Measurements from ENCODE around the gene LZTR1. TPM values are rescaled to one million over a fixed set of nuclear protein-coding genes. Genes with fewer than 3 reads are reported as not detected.

LZTR1 gene
- total and polyA plus RNA-seq, 3 experiments from 2014 or later, result 17.1 to 78.7 (median 75.0) TPM

DNA sequence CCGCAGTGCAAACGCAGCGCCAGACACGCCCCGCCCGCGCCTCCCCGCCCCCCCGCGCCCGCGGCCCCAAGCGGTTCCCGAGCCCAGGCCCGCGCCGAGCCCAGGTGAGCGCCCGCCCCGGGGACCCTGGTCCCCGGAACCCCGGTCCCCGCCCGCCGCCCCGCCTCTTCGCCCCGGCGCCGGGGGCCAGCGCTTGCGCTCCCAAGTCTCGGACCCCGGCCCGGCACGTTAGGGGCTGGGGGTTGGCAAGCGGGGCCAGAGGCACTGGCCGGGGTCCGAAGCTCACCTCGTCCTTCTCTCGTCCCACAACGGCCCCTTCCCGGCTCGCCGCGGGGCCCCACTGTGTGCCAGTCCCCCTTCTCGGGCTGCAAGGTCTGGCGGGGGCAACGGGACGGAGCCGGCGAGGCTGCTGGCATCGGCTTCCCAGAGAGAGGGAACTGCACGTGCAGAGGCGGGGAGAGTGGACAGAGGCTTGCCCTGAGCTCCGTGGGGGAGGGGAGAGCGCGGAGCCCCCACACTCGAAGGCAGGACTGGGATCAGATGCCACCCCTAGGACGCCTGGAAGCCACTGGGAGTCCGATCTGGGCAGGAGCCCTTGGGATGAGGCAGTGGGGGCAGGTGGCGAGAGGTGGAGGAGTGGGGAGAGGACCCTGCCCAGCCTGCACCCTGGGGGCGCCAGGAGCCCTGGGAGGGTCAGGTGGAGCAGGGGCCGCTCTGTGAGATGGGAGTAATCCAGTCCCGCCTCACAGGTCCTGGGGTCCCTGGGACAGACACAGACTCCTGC is 16.8 kb upstream of the LZTR1 start:
- Histone ChIP-seq H3K9me3 (ENCODE audit: low read length) (no peaks in the 10 kb centered on the region), H3K27me3 (ENCODE audit: insufficient read depth, low read length, poor library complexity, severe bottlenecking) (peaks cover 18% of the 10 kb centered on the region), H3K27ac (ENCODE audit: low read depth, low read length) (no peak overlapping the region), H3K36me3 (ENCODE audit: insufficient read depth, low read length) (no peaks in the 10 kb centered on the region), H3K4me3 (ENCODE audit: low read length) (no peak overlapping the region), H3K4me1 (ENCODE audit: insufficient read depth, low read length) (peaks cover 10% of the 10 kb centered on the region)
- DNase-seq, result peak in 1 of 5 donors; percentile 17
- Mint-ChIP-seq H3K36me3 (no peaks in the 10 kb centered on the region), H3K9me3 (no peaks in the 10 kb centered on the region), H3K4me1 (peaks cover 7 to 22% (median 7%) of the 10 kb centered on the region in 3 donors), H3K27me3 (peaks cover 12 to 21% of the 10 kb centered on the region in 2 donors), H3K4me3 (peak overlapping the region in 5 of 7 donors; percentile 15 to 57 (median 44)), H3K27ac (no peak overlapping the region)
- CTCF ChIA-PET, result no interaction called here
- POLR2A ChIA-PET, result no interaction called here

DNA sequence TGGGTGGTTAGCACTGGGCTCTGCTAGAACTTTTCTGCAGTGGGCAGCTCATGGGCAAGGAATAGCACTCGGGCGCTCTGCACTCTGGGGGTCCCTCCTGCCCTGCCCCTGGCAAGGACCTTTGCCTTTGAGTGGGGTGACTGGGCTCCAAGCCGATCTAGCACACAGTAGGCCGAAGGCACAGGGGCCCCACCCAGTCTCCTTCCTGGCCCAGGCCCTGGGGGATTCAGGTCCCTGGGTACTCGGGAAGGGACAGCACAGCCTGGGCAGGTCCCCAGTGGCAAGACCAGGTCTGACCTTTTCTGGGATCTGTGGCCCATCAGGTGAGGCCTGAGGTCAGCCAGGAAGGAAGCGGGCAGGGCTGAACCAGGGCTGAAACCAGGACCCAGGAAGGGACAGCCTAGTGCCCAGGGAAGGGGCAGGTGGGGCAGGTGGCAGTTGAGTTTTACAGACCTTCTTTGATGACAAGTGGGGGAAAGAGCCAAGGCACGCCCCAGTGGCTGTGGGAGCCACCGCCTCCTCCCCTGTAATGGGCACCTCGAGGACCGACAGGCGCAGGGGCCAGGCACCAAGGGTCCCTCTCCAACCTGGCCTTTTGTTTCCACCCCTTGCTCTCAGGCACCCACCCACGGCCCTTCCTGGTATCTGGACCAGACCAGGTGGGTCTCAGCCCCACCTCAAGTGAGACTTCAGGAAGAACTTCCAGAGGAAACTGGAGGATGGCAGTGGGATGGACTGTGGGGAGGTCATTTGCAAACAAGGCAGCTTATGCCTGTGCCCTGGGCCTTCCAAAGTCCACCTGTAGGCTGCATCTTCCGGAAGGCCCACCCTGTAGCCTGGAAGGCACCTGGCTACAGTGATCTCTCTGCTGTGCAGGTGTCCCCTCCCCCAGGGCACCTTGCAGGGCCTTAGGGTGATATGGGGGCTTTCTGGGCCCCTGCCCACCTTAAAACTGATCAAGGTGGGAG is 15.9 kb upstream of the LZTR1 start:
- DNase-seq, result no peak
- peaks cover 7 to 22% (median 7%) of the 10 kb centered on the region in 3 donors for H3K4me1 Mint-ChIP-seq
- H3K27me3 Mint-ChIP-seq, result peaks cover 12 to 16% of the 10 kb centered on the region in 2 donors
- ChIA-PET CTCF (no interaction called here), POLR2A (no interaction called here)
- H3K36me3 Mint-ChIP-seq, result no peaks in the 10 kb centered on the region
- H3K4me1 ChIP-seq (ENCODE audit: insufficient read depth, low read length), result peaks cover 10% of the 10 kb centered on the region
- H3K27ac ChIP-seq (ENCODE audit: low read depth, low read length), result no peak overlapping the region
- peak overlapping the region in 5 of 7 donors; percentile 20 to 76 (median 49) for H3K4me3 Mint-ChIP-seq
- no peaks in the 10 kb centered on the region for H3K9me3 Mint-ChIP-seq
- H3K27ac Mint-ChIP-seq, result peak overlapping the region in 1 of 8 donors; percentile 36
- peaks cover 18% of the 10 kb centered on the region for H3K27me3 ChIP-seq (ENCODE audit: insufficient read depth, low read length, poor library complexity, severe bottlenecking)
- no peaks in the 10 kb centered on the region for H3K9me3 ChIP-seq (ENCODE audit: low read length)
- H3K4me3 ChIP-seq (ENCODE audit: low read length), result no peak overlapping the region
- no peaks in the 10 kb centered on the region for H3K36me3 ChIP-seq (ENCODE audit: insufficient read depth, low read length)

DNA sequence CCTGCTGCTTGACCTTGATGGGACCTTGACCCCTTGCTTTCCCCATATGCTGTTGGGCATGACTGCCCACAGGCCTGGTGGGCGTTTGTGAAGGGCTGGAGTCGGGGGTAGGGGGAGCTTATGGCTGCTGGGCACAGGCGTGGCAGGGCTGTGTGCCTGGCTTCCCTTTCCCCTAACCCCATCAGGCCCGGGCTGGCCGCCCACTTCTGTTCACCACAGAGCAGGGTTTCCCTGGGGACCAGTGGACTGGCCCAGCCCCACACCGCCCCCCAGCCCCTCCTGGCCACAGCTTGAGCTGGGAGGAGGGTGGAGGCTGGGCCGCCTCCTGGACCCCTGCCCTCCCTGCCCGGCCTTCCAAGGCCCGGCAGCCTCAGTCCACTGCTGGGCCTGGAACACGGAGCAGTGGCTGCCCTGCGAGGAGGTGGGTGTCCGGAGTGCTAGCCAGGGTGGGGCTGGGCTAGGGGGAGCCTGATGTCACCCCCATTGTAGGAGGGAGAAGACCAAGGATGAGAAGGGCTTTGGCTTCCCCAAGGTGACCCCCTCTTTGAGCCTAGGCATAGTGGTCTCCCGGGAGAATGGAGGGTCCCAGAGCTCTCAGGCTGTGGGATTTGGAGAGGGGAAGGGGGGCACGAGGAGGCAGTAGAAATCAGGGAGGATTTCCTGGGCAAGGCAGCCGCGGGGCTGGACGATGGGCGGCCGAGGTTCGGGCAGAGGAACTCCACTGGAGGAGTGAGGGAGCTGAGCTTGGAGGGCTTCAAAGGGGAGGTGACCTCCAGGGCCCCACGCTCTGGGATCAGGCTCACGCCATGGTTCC is 15.0 kb upstream of the LZTR1 start, which contains the start of gene AIFM3:
Gene AIFM3, plus strand, starts transcription at position 373 of the 814 bp plus-strand sequence. CDS start 690 bp downstream, outside the sequence.
- peaks cover 8 to 12% of the 10 kb centered on the region in 2 donors for H3K27me3 Mint-ChIP-seq
- no peaks in the 10 kb centered on the region for H3K36me3 Mint-ChIP-seq
- H3K4me3 Mint-ChIP-seq, result no peak within 1 kb of the TSS
- no peak for DNase-seq
- no peak within 1 kb of the TSS for H3K27ac Mint-ChIP-seq
- ChIA-PET POLR2A (no interaction called here), CTCF (no interaction called here)
- H3K27me3 ChIP-seq (ENCODE audit: insufficient read depth, low read length, poor library complexity, severe bottlenecking), result peaks cover 18% of the 10 kb centered on the region
- no peaks in the 10 kb centered on the region for H3K9me3 Mint-ChIP-seq
- no peaks in the 10 kb centered on the region for H3K9me3 ChIP-seq (ENCODE audit: low read length)
- H3K4me1 Mint-ChIP-seq, result peaks cover 7 to 19% (median 7%) of the 10 kb centered on the region in 3 donors
- H3K27ac ChIP-seq (ENCODE audit: low read depth, low read length), result no peak within 1 kb of the TSS
- no peaks in the 10 kb centered on the region for H3K36me3 ChIP-seq (ENCODE audit: insufficient read depth, low read length)
- no peak within 1 kb of the TSS for H3K4me3 ChIP-seq (ENCODE audit: low read length)
- peaks cover 10% of the 10 kb centered on the region for H3K4me1 ChIP-seq (ENCODE audit: insufficient read depth, low read length)

DNA sequence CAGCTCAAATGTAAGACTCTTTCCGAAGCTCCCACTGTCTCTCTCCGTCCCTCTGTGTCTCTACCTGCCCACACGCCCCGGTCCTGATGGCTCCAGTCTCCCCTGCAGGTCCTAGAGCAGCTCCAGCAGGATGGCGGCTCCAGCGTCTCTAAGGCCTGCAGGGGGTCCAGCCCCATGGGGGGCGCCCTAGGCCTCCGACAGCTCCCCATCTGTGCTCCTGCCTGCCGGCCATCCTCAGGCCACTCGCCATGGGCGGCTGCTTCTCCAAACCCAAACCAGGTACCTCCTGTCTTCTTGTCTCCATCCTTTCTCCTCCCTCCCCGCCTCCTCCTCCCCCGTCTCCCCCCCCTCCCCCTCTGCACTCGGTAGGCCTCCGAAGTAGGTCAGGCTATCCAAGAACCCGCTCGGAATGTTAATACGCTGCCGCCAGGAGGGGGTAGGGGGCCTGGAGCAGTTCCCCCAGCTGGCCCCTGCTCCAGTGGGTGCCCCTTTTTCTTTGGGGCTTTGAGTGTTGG is 14.3 kb upstream of the LZTR1 start:
- no peaks in the 10 kb centered on the region for H3K9me3 Mint-ChIP-seq
- peaks cover 10% of the 10 kb centered on the region for H3K4me1 ChIP-seq (ENCODE audit: insufficient read depth, low read length)
- ChIA-PET CTCF (interaction anchor here (2.4 kb wide), 1 partner anchor 8 kb away, joined by 6 read pairs; no protein-coding TSS in a partner anchor), POLR2A (no interaction called here)
- no peaks in the 10 kb centered on the region for H3K36me3 Mint-ChIP-seq
- no peak overlapping the region for H3K4me3 Mint-ChIP-seq
- H3K4me1 Mint-ChIP-seq, result peaks cover 7 to 19% (median 7%) of the 10 kb centered on the region in 3 donors
- peaks cover 18% of the 10 kb centered on the region for H3K27me3 ChIP-seq (ENCODE audit: insufficient read depth, low read length, poor library complexity, severe bottlenecking)
- no peak for DNase-seq
- H3K27me3 Mint-ChIP-seq, result peaks cover 6 to 12% of the 10 kb centered on the region in 2 donors
- H3K27ac ChIP-seq (ENCODE audit: low read depth, low read length), result no peak overlapping the region
- no peak overlapping the region for H3K27ac Mint-ChIP-seq
- H3K9me3 ChIP-seq (ENCODE audit: low read length), result no peaks in the 10 kb centered on the region
- H3K36me3 ChIP-seq (ENCODE audit: insufficient read depth, low read length), result no peaks in the 10 kb centered on the region
- H3K4me3 ChIP-seq (ENCODE audit: low read length), result no peak overlapping the region

DNA sequence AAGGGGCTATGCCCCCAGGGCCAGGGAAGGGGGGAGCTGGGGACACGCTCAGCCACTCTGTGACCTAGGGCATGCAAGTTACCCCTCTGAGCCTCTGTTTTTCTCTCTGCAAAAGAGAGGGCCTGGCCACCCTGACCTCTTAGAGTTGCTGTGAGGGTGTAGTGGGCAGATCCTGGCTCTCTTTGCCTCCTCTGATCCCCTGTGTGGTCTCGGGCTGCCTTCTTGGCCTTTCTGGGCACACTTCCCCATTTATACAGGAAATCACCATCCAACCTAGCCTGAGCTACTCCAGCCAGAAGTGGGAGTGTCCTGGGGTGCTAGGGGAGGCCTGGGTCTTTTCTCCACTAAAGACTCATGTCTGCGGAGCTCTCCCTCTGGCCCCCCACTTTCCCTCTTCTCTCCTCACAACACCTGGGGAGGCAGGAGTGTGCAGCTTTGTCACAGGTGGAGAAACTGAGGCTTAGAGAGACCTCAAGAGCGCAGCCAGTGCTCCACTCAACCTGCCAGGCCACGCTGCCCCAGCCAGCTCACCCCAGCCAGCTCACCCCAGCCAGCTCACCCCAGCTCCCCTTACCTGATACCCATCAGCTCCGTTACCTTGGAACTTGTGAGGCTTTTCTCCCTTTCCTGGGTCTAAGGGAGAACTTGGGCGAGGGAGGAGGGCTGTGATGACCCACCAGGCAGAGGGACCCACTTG is 13.7 kb upstream of the LZTR1 start:
- CTCF ChIA-PET, result interaction anchor here (2.4 kb wide), 1 partner anchor 9 kb away, joined by 6 read pairs; no protein-coding TSS in a partner anchor
- peaks cover 18% of the 10 kb centered on the region for H3K27me3 ChIP-seq (ENCODE audit: insufficient read depth, low read length, poor library complexity, severe bottlenecking)
- Mint-ChIP-seq H3K9me3 (no peaks in the 10 kb centered on the region), H3K4me1 (peaks cover 7 to 19% (median 7%) of the 10 kb centered on the region in 3 donors), H3K36me3 (no peaks in the 10 kb centered on the region), H3K27ac (no peak overlapping the region), H3K4me3 (no peak overlapping the region), H3K27me3 (peaks cover 6 to 12% of the 10 kb centered on the region in 2 donors)
- POLR2A ChIA-PET, result no interaction called here
- no peaks in the 10 kb centered on the region for H3K36me3 ChIP-seq (ENCODE audit: insufficient read depth, low read length)
- H3K9me3 ChIP-seq (ENCODE audit: low read length), result no peaks in the 10 kb centered on the region
- peaks cover 10% of the 10 kb centered on the region for H3K4me1 ChIP-seq (ENCODE audit: insufficient read depth, low read length)
- no peak overlapping the region for H3K27ac ChIP-seq (ENCODE audit: low read depth, low read length)
- no peak overlapping the region for H3K4me3 ChIP-seq (ENCODE audit: low read length)
- DNase-seq, result no peak

DNA sequence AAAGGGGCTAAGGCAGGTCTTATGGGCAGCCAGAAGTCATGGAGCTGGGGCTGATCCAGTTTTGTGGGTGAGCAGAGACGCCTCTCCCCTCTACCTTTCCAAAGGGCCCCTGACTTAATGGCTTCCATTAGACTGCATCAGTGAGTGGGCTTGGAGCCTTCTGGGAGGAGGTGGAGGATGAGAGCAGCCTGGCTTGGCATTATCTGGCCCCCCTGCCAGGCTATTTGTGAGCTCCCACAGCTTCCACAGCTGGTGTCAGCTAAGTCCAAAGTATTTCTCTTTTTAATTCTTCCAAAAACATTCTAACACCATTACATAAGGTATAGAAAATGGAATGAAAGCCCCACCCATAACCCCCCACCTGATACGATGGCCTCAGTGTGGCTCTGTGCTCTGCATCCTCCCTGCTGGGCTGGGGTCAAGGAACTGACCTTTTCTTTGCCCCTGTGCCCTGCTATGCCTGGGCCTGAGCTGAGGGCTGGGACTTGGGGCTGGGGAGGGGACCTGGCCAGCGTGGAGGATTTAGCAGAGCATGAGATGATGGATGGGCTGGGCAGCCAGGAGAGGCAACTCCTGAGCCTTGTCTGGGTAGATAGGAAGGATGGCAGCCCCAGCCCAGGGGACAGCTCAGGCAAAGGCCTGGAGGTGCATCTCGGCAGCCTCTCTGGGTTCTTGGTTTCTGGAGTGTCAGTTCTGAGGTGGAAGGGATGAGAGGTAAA is 11.0 kb upstream of the LZTR1 start:
- Mint-ChIP-seq H3K4me3 (no peak overlapping the region), H3K36me3 (no peaks in the 10 kb centered on the region), H3K27me3 (peaks cover 3 to 5% of the 10 kb centered on the region in 2 donors), H3K4me1 (no peaks in the 10 kb centered on the region), H3K27ac (no peak overlapping the region), H3K9me3 (no peaks in the 10 kb centered on the region)
- Histone ChIP-seq H3K27me3 (ENCODE audit: insufficient read depth, low read length, poor library complexity, severe bottlenecking) (peaks cover 8% of the 10 kb centered on the region), H3K4me1 (ENCODE audit: insufficient read depth, low read length) (no peaks in the 10 kb centered on the region), H3K36me3 (ENCODE audit: insufficient read depth, low read length) (no peaks in the 10 kb centered on the region), H3K27ac (ENCODE audit: low read depth, low read length) (no peak overlapping the region), H3K9me3 (ENCODE audit: low read length) (no peaks in the 10 kb centered on the region), H3K4me3 (ENCODE audit: low read length) (no peak overlapping the region)
- DNase-seq, result no peak
- ChIA-PET POLR2A (no interaction called here), CTCF (no interaction called here)
